IPS-15b (cell line): ENCODE results near the gene HK1.
"Not testable (repeated sequence)": the region's sequence is repeated elsewhere in the genome, so short reads cannot be mapped to it uniquely, and the experiment has no call there.

ENCODE experiments used
- H3K27me3 ChIP-seq: one replicate; pipeline ENCODE4 v1.6.1; 2013; ENCODE audit warnings: low read length; ENCODE audit not compliant: control insufficient read depth, insufficient read depth
- H3K36me3 ChIP-seq: one replicate; pipeline ENCODE4 v1.6.1; 2013; ENCODE audit warnings: low read length; ENCODE audit not compliant: control insufficient read depth, insufficient read depth
- H3K4me1 ChIP-seq: one replicate; pipeline ENCODE4 v1.6.1; 2013; ENCODE audit warnings: mild to moderate bottlenecking, low read length; ENCODE audit not compliant: control insufficient read depth, insufficient read depth
- H3K4me3 ChIP-seq: one replicate; pipeline ENCODE4 v1.5.1; 2013; ENCODE audit warnings: low read depth, low read length
- H3K9ac ChIP-seq: one replicate; pipeline ENCODE4 v1.6.1; 2013; ENCODE audit warnings: low read depth, mild to moderate bottlenecking, low read length
- H3K9me3 ChIP-seq: one replicate; pipeline ENCODE4 v1.6.1; 2013; ENCODE audit warnings: mild to moderate bottlenecking, low read length; ENCODE audit not compliant: control insufficient read depth, insufficient read depth

Gene HK1

GRCh38 chr10:69281507-69282413 lies 3.5 kb downstream of the HK1 start:
- H3K4me3 ChIP-seq: no peak overlapping the region
- H3K9ac ChIP-seq: no peak overlapping the region
- H3K4me1 ChIP-seq: peaks cover 7% of the 10 kb centered on the region
- H3K27me3 ChIP-seq: no peaks in the 10 kb centered on the region
- no peaks in the 10 kb centered on the region for H3K9me3 ChIP-seq
- no peaks in the 10 kb centered on the region for H3K36me3 ChIP-seq

GRCh38 chr10:69284402-69284801 lies 6.1 kb downstream of the HK1 start:
- H3K4me3 ChIP-seq, H3K9me3 ChIP-seq, H3K27me3 ChIP-seq, H3K9ac ChIP-seq, H3K36me3 ChIP-seq, H3K4me1 ChIP-seq: not testable (repeated sequence)

GRCh38 chr10:69285699-69286098 lies 7.4 kb downstream of the HK1 start:
- Histone ChIP-seq H3K27me3 (no peaks in the 10 kb centered on the region), H3K9me3 (no peaks in the 10 kb centered on the region), H3K4me3 (no peak overlapping the region), H3K4me1 (peaks cover 4% of the 10 kb centered on the region), H3K36me3 (no peaks in the 10 kb centered on the region), H3K9ac (no peak overlapping the region)

- Histone ChIP-seq H3K4me1 (peaks cover 4% of the 10 kb centered on the region), H3K9me3 (no peaks in the 10 kb centered on the region), H3K27me3 (no peaks in the 10 kb centered on the region), H3K36me3 (no peaks in the 10 kb centered on the region), H3K9ac (no peak overlapping the region), H3K4me3 (no peak overlapping the region)
These were observed 8.9 kb downstream of the HK1 start for GRCh38 chr10:69287181-69287580.

- no peak overlapping the region for H3K4me3 ChIP-seq
- no peaks in the 10 kb centered on the region for H3K27me3 ChIP-seq
- H3K9ac ChIP-seq: no peak overlapping the region
- H3K4me1 ChIP-seq: peaks cover 3% of the 10 kb centered on the region
- no peaks in the 10 kb centered on the region for H3K9me3 ChIP-seq
- H3K36me3 ChIP-seq: no peaks in the 10 kb centered on the region
These were observed 12.7 kb downstream of the HK1 start for GRCh38 chr10:69290993-69291392.

- no peak overlapping the region for H3K9ac ChIP-seq
- H3K9me3 ChIP-seq: no peaks in the 10 kb centered on the region
- H3K4me3 ChIP-seq: no peak overlapping the region
- H3K27me3 ChIP-seq: no peaks in the 10 kb centered on the region
- no peaks in the 10 kb centered on the region for H3K36me3 ChIP-seq
- H3K4me1 ChIP-seq: peaks cover 3% of the 10 kb centered on the region
These were observed 14.2 kb downstream of the HK1 start for GRCh38 chr10:69292459-69292858.

GRCh38 chr10:69295027-69295636 lies 16.8 kb downstream of the HK1 start:
- no peaks in the 10 kb centered on the region for H3K27me3 ChIP-seq
- H3K9me3 ChIP-seq: no peaks in the 10 kb centered on the region
- H3K36me3 ChIP-seq: no peaks in the 10 kb centered on the region
- H3K4me3 ChIP-seq: no peak overlapping the region
- peaks cover 3% of the 10 kb centered on the region for H3K4me1 ChIP-seq
- no peak overlapping the region for H3K9ac ChIP-seq

- Histone ChIP-seq H3K9me3 (no peaks in the 10 kb centered on the region), H3K9ac (no peak overlapping the region), H3K36me3 (no peaks in the 10 kb centered on the region), H3K4me1 (no peaks in the 10 kb centered on the region), H3K4me3 (no peak overlapping the region), H3K27me3 (no peaks in the 10 kb centered on the region)
These were observed 25.3 kb downstream of the HK1 start for GRCh38 chr10:69303632-69304051.

GRCh38 chr10:69306421-69306820 lies 28.1 kb downstream of the HK1 start:
- no peaks in the 10 kb centered on the region for H3K27me3 ChIP-seq
- no peaks in the 10 kb centered on the region for H3K4me1 ChIP-seq
- H3K36me3 ChIP-seq: no peaks in the 10 kb centered on the region
- H3K4me3 ChIP-seq: no peak overlapping the region
- H3K9ac ChIP-seq: no peak overlapping the region
- no peaks in the 10 kb centered on the region for H3K9me3 ChIP-seq

GRCh38 chr10:69307434-69307833 lies 29.1 kb downstream of the HK1 start:
- H3K4me1 ChIP-seq: peaks cover under 1% of the 10 kb centered on the region
- H3K36me3 ChIP-seq: no peaks in the 10 kb centered on the region
- no peaks in the 10 kb centered on the region for H3K9me3 ChIP-seq
- H3K4me3 ChIP-seq: no peak overlapping the region
- H3K27me3 ChIP-seq: no peaks in the 10 kb centered on the region
- H3K9ac ChIP-seq: no peak overlapping the region

- H3K4me3 ChIP-seq, H3K4me1 ChIP-seq, H3K36me3 ChIP-seq, H3K9me3 ChIP-seq, H3K9ac ChIP-seq, H3K27me3 ChIP-seq: not testable (repeated sequence)
These were observed 30.0 kb downstream of the HK1 start for GRCh38 chr10:69308304-69308703.

- Histone ChIP-seq H3K9ac (no peak overlapping the region), H3K36me3 (no peaks in the 10 kb centered on the region), H3K4me1 (peaks cover 6% of the 10 kb centered on the region), H3K27me3 (no peaks in the 10 kb centered on the region), H3K4me3 (no peak overlapping the region), H3K9me3 (no peaks in the 10 kb centered on the region)
These were observed 33.0 kb downstream of the HK1 start for GRCh38 chr10:69311309-69311708.
